Fibroblast of lung (primary cell): ENCODE results near the gene SNORC.

Source experiments
- EZH2 ChIP-seq: IDR thresholded peaks from 2 replicates; pipeline ENCODE4 v1.5.1; 2012; ENCODE audit warnings: low read length, control low read depth, mild to moderate bottlenecking; ENCODE audit errors: missing control alignments
- TF ChIP-seq, protein P1 (sequence below), 2 donors: IDR thresholded peaks in 1 of 2; conservative IDR thresholded peaks in 1 of 2; 1 replicate in 1 of 2; 2 replicates in 1 of 2; pipeline ENCODE4 v1.5.1; 2011 to 2012; ENCODE audit warnings: low read length in 2 of 2, control low read depth in 1 of 2, inconsistent platforms in 1 of 2, low read depth in 1 of 2, mild to moderate bottlenecking in 1 of 2

DNA sequence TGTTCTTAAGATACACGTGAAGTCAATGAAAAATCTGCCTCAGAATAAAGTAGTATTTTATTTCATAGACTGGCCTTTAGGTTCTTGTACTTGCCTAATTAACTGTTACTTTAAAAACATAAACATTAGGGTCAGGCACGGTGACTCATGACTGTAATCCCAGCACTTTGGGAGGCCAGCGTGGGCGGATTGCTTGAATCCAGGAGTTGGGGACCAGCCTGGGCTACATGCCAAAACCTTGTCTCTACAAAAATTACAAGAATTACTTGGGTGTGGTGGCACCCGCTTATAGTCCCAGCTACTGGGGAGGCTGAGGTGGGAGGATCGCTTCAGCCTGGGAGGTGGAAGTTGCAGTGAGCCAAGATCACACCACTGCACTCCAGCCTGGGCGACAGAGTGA is 16.0 kb upstream of the SNORC start:
- TF ChIP-seq, protein P1, sequence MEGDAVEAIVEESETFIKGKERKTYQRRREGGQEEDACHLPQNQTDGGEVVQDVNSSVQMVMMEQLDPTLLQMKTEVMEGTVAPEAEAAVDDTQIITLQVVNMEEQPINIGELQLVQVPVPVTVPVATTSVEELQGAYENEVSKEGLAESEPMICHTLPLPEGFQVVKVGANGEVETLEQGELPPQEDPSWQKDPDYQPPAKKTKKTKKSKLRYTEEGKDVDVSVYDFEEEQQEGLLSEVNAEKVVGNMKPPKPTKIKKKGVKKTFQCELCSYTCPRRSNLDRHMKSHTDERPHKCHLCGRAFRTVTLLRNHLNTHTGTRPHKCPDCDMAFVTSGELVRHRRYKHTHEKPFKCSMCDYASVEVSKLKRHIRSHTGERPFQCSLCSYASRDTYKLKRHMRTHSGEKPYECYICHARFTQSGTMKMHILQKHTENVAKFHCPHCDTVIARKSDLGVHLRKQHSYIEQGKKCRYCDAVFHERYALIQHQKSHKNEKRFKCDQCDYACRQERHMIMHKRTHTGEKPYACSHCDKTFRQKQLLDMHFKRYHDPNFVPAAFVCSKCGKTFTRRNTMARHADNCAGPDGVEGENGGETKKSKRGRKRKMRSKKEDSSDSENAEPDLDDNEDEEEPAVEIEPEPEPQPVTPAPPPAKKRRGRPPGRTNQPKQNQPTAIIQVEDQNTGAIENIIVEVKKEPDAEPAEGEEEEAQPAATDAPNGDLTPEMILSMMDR (conservative IDR thresholded peaks at IDR 0.05 in 1 of 2, IDR thresholded peaks at IDR 0.05 in 1 of 2; ENCODE audit: low read depth in 1 of 2, low read length in 2 of 2), result no peak
- no peak for TF ChIP-seq EZH2
